Measurements from ENCODE around the gene USP7. TPM values are rescaled to one million over a fixed set of nuclear protein-coding genes. Genes with fewer than 3 reads are reported as not detected.

Gene USP7
- total RNA-seq (10 to 100 TPM; 70.4 to 98.4 TPM), polyA plus RNA-seq (ENCODE audit: insufficient read length in 6 of 6) (100 to 1,000 TPM; 112 to 159 (median 128) TPM)
- long read RNA-seq, donor 1, full-length matches to known transcripts = 2 of 10 reads
- long read RNA-seq, donor 1, partial matches to known transcripts = 8 of 10 reads
- long read RNA-seq, donor 1, other reads (novel, unspliced or antisense) = 0 of 10 reads
- long read RNA-seq, donor 2, partial matches to known transcripts = 12 of 13 reads
- long read RNA-seq, donor 2, other reads (novel, unspliced or antisense) = 0 of 13 reads
- long read RNA-seq, donor 3 = 0 reads
- long read RNA-seq, donor 4, partial matches to known transcripts = 1 of 3 reads
- long read RNA-seq, donor 4, other reads (novel, unspliced or antisense) = 2 of 3 reads
- long read RNA-seq, donor 5, partial matches to known transcripts = 17 of 18 reads
- long read RNA-seq, donor 5, other reads (novel, unspliced or antisense) = 0 of 18 reads
- long read RNA-seq, donor 6, full-length matches to known transcripts = 2 of 12 reads
- long read RNA-seq, donor 6, partial matches to known transcripts = 10 of 12 reads
- long read RNA-seq, donor 6, other reads (novel, unspliced or antisense) = 0 of 12 reads
- long read RNA-seq, donor 7, full-length matches to known transcripts = 2 of 2 reads
- long read RNA-seq, donor 7, partial matches to known transcripts = 0 of 2 reads
- long read RNA-seq, donor 7, other reads (novel, unspliced or antisense) = 0 of 2 reads
- long read RNA-seq, donor 8, full-length matches to known transcripts = 4 of 4 reads
- long read RNA-seq, donor 8, partial matches to known transcripts = 0 of 4 reads
- long read RNA-seq, donor 8, other reads (novel, unspliced or antisense) = 0 of 4 reads
- long read RNA-seq, donor 9 = 0 reads
- long read RNA-seq, donor 10 = 0 reads
- long read RNA-seq, donor 11 = 0 reads
- long read RNA-seq, donor 12, full-length matches to known transcripts = 2 of 2 reads
- long read RNA-seq, donor 12, partial matches to known transcripts = 0 of 2 reads
- long read RNA-seq, donor 12, other reads (novel, unspliced or antisense) = 0 of 2 reads

DNA sequence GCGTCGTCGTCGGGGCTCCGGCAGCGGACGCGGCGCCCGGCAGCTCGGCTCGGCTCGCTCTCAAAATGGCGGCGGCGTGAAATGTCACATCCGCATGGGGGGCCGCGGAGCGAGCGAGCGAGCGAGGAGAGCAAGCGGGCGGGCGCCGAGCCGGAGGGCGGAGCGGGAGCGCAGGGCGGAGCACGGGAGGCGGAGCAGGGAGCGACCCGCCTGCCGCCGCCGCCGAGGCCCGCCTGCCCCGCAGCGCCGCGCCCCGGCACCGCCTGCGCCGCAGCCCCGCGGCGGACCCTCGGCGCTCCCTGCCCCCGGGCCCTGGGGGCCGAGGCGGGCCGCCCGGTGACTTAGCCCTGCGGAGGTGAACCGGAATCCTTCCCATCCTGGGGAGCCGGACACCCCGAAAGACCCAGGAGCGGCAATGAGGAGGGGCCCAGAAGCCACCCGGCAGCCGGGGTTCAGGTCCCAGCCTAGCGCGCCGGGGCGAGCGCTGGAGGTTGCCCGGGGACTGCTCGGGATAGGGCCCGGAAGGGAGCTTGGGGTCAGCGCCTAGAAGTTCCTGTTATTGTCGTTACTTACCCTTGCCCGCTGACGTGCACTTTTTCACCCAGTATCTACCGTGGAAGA lies at the start of gene USP7:
TSS of gene USP7 (minus strand) at position 86 of the 621 bp plus-strand sequence. CDS start 621 bp downstream, outside the sequence.
- peak; percentile 88 to 100 (median 94) for DNase-seq
- no peaks in the 10 kb centered on the region for H3K9me3 ChIP-seq
- H3K4me3 ChIP-seq = peak within 1 kb of the TSS; percentile 62 to 82
- no peaks in the 10 kb centered on the region for H3K27me3 ChIP-seq
- peak; percentile 96 for ATAC-seq
- H3K36me3 ChIP-seq = no peaks in the 10 kb centered on the region
- peaks cover 23 to 46% of the 10 kb centered on the region in 2 donors for H3K4me1 ChIP-seq
- intact Hi-C loops (cut with DNase I) = no loop called here
- H3K27ac ChIP-seq = peak within 1 kb of the TSS; percentile 74 to 93
- TF ChIP-seq, protein P1, sequence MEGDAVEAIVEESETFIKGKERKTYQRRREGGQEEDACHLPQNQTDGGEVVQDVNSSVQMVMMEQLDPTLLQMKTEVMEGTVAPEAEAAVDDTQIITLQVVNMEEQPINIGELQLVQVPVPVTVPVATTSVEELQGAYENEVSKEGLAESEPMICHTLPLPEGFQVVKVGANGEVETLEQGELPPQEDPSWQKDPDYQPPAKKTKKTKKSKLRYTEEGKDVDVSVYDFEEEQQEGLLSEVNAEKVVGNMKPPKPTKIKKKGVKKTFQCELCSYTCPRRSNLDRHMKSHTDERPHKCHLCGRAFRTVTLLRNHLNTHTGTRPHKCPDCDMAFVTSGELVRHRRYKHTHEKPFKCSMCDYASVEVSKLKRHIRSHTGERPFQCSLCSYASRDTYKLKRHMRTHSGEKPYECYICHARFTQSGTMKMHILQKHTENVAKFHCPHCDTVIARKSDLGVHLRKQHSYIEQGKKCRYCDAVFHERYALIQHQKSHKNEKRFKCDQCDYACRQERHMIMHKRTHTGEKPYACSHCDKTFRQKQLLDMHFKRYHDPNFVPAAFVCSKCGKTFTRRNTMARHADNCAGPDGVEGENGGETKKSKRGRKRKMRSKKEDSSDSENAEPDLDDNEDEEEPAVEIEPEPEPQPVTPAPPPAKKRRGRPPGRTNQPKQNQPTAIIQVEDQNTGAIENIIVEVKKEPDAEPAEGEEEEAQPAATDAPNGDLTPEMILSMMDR (IDR thresholded peaks at IDR 0.05) = no peak

DNA sequence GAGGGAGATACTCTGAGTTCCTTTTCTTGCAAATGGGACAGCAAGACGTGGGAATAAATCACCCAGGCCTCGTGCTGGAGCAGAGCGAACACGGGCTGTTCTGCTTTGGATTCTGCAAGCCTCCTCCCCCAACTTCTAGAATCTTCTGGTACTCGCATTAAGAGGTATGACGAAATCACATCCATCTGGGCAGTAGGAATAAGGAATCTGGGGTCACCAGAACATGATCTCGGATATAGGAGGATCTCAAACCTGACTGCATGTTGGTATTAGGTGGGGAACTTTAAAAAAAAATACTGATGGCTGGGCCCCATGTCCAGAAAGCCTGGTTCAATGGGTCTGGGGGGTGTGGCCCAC lies 49.8 kb upstream of the USP7 start:
- no peak for DNase-seq
- Histone ChIP-seq H3K27ac (no peak overlapping the region), H3K9me3 (peaks cover 0 to 8% of the 10 kb centered on the region in 2 donors), H3K4me3 (no peak overlapping the region), H3K27me3 (peaks cover 0 to 36% of the 10 kb centered on the region in 2 donors), H3K4me1 (peaks cover 0 to 9% of the 10 kb centered on the region in 2 donors), H3K36me3 (no peaks in the 10 kb centered on the region)
- no peak for ATAC-seq
- intact Hi-C loops (cut with DNase I) = no loop called here
- TF ChIP-seq, protein P1 (IDR thresholded peaks at IDR 0.05) = no peak

DNA sequence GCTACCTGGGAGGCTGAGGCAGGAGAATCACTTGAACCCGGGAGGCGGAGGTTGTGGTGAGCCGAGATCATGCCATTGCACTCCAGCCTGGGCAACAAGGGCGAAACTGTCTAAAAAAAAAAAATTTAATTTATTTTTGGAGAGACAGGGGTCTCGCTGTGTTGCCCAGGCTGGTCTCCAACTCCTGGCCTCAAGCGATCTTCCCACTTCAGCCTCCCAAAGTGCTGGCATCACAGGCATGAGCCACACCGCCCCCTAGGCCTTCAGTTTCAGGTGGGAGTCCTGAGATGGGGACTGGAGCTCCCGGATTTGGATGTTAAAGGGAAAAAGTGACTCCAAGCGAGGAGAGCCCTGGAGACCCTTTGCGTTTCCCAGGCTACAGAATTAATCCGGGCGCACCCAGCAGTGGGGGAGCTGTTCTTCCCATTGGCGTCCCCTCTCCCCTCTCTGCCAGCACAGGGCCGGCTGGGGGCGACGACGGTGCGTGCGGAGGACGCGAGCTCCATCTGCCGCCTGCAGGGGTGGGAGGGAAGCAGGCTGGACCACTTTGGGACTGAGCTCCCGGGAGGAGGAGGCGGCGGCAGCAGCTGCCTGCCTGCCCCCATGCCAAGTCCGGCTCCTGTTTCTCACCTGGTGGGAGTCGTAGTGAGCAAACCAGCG lies 49.3 kb upstream of the USP7 start:
- TF ChIP-seq, protein P1 (IDR thresholded peaks at IDR 0.05) = no peak
- DNase-seq (peak in 1 of 4 donors; percentile 17), ATAC-seq (no peak)
- no peaks in the 10 kb centered on the region for H3K36me3 ChIP-seq
- no peak overlapping the region for H3K27ac ChIP-seq
- H3K4me1 ChIP-seq = peaks cover 0 to 14% of the 10 kb centered on the region in 2 donors
- H3K9me3 ChIP-seq = peaks cover 0 to 8% of the 10 kb centered on the region in 2 donors
- H3K27me3 ChIP-seq = peaks cover 0 to 37% of the 10 kb centered on the region in 2 donors
- no peak overlapping the region for H3K4me3 ChIP-seq
- intact Hi-C loops (cut with DNase I) = no loop called here

DNA sequence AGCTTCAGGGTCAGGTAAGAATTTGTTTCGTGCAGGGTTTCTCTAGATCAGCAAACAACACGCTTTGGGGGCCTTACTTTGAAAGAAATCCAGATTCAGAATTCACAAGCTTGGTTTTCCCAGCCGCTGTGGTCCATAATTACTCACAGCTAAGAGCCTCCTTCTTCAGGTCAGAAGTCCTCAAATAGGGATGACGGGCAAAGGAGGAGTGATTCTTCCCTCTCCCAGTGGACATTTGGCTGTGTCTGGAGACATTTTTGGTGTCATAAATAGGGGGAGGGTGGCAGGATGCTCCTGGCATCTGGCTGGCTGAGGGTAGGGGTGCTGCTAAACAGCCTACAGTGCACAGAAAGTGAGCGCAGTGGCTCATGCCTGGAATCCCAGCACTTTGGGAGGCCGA lies 48.6 kb upstream of the USP7 start:
- Histone ChIP-seq H3K36me3 (no peaks in the 10 kb centered on the region), H3K4me1 (peaks cover 0 to 14% of the 10 kb centered on the region in 2 donors), H3K27ac (no peak overlapping the region), H3K27me3 (peaks cover 0 to 37% of the 10 kb centered on the region in 2 donors), H3K4me3 (no peak overlapping the region), H3K9me3 (peaks cover 0 to 8% of the 10 kb centered on the region in 2 donors)
- ATAC-seq = no peak
- DNase-seq = no peak
- intact Hi-C loops (cut with DNase I) = no loop called here
- TF ChIP-seq, protein P1 (IDR thresholded peaks at IDR 0.05) = no peak
